SIG-M5 treated with dmso at 0.1 percent for 504 hours (cell line): ENCODE measurements around the gene CYB561A3.

Source experiments
- DNase-seq: peaks from one replicate; lab custom pipeline; 2025; ENCODE audit not compliant: unreplicated experiment; lab: John Stamatoyannopoulos, UW

The CYB561A3 gene

GRCh38 chr11:61369372-61370348 is 8.0 kb upstream of the CYB561A3 start:
- no peak for DNase-seq

- DNase-seq = no peak
These were observed 7.0 kb upstream of the CYB561A3 start for GRCh38 chr11:61368646-61369045.

GRCh38 chr11:61367406-61367805 is 5.7 kb upstream of the CYB561A3 start:
- no peak for DNase-seq

GRCh38 chr11:61364012-61364675 is 2.5 kb upstream of the CYB561A3 start:
- no peak for DNase-seq

DNA sequence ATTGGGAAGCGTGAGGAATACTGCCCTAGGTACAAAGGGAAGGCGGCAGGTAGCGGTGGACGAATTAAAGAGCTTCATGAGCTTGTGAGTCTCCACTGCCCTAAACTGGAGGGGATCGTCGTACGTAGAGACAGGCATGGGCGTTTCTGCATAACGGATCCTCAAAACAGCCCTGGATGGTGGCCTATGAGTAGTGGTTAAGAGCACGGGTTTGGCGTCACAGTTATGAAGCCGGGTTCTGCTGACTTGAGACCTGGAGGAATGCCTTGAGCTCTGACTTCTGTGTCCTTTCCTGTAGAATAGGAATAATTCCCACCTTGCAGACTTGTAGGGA is 827 bp upstream of the CYB561A3 start:
- peak; percentile 54 for DNase-seq

DNA sequence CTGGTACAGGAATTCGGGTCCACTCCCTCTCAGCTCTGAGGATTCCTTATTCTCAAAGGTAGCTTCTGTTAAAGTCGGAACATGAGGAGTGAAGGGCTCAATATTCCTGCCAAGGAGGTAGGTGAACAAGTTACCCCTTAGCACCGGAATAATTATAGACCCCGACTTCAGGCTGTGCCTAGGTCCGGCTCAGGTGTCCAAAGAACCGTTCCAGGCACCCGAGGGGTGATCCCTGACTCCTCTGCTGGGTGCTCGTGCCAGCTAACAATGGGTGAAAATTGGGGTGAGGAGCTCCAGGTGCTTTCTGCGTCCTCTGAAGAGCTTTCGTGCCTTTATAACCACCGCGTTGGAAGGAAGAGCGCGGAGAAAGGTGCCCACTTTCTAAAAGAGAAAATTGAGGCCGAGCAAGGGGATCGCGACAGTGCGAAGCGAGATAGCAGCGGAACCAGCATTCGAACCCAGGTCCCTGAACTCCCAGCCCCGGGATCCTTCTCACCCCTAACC is 393 bp downstream of the CYB561A3 start:
- no peak for DNase-seq

GRCh38 chr11:61359516-61359915 is 2.2 kb downstream of the CYB561A3 start:
- DNase-seq = no peak

DNA sequence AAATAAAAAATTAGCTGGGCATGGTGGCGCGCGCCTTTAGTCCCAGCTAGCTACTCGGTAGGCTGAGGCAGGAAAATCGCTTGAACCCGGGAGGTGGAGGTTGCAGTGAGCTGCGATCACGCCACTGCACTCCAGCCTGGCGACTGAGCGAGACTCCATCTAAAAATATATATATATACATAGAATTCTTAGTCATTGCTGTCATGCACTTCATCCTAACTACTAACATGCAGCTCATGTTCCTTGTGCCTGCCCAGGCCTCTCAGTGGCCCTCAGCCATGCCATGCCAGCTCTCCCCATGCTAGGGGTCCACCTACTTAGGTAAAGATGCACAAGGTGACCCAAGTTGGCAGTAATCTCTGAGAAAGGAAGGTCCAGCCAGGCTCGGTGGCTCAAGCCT is 3.1 kb downstream of the CYB561A3 start:
- DNase-seq = no peak

DNA sequence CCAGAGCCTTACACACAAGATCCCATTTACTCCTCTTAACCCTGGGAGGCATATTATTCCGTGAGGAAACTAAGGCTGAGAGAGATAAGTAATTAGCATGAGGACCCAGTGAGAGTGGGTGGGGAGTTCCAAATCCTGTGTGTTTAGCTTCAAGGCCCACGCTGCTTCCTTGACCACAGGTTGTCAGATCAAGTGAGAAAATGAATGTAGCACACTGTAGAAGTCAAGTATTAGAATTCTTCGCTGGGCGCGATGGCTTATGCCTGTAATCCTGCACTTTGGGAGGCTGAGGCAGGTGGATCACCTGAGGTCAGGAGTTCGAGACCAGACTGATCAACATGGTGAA is 3.8 kb downstream of the CYB561A3 start:
- no peak for DNase-seq

DNA sequence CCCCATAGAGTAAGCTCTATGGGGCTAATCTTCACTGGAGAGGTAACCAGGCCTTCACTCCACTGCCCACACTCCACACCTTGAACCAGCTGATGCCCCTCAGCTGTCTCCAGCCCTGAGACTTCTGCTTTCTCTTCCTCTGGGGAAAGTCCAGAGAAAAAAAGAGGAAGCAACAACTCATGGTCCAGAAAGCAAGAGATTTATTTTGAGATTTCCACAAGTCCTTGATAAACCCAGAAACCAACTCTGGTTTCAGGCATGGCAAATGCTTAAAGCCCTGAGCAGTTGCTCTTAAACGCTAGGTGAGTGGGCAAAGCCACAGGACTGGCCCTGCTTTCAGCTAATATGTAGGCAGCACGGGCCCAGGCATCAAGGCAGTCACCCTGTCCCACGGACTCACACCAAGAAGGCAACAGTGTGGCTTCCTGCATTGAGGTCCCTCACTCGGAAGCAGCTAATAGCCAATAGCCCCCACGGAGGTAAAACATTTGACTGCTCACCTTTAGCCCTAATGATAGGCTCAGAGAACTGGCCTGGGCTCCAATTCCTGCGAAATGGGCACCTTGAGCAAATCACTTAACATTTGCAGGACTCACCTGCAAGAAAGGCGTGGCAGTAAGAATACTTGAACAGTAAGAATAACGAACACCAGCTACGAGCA is 4.3 kb downstream of the CYB561A3 start:
- peak; percentile 62 for DNase-seq

DNA sequence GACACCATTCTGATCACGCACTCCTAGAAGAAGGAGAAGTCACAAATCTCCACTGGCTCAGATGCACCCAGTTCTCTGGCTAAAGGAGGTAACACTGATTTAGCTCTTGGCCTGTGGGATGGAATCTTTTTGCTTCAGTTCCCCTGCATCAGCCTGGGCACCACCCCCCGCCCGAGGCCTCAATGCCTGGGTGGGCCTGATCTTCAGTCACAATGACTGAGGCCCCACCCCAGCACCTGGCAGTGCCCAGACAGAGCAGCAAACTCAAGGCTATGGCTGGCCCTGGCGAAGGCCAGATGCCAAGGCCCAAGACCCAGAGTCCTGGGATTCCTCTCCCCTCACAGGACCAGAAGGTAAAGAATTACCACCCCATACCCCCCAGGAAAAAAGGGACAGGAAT is 5.0 kb downstream of the CYB561A3 start:
- DNase-seq = no peak

DNA sequence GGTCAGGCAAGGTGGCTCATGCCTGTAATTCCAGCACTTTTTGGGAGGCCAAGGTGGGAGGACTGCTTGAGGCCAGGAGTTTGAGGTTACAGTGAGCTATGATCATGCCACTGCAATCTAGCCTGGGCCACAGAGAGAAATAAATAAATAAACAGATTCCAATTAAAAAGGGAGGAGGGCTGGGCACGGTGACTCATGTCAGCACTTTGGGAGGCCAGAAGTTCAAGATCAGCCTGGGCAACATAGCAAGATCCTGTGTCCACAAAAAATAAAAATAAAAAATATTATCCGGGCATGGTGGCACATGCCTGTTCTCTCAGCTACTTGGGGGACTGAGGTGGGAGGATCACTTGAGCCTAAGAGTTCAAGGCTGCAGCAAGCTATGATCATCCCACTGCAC is 7.5 kb downstream of the CYB561A3 start:
- DNase-seq = no peak

- peak; percentile 37 for DNase-seq
These were observed 8.3 kb downstream of the CYB561A3 start for GRCh38 chr11:61353131-61354067.

- DNase-seq = no peak
These were observed 9.6 kb downstream of the CYB561A3 start for GRCh38 chr11:61352038-61352437.

- DNase-seq = no peak
These were observed 10.9 kb downstream of the CYB561A3 start for GRCh38 chr11:61350803-61351202.

DNA sequence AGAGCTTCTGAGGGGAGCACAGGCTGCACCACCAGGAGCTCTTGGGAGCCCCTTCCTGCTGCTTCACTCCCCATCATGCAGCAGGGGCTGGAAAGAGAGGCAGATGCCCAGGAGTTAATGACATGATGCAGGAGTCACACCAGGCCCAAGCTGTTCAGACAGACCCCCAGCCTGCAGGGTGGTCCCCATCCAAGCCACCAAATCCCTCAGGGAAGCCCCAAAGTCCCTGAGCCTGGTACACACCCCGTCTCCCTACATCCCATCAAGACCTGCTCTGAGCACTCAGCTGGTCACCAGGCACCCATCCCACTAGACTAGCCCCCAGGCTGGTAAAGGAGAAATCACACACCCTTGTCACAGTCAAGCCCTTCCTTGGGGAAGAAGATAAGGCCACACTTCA is 11.3 kb downstream of the CYB561A3 start:
- DNase-seq = no peak

- DNase-seq = no peak
These were observed 11.8 kb downstream of the CYB561A3 start for GRCh38 chr11:61349916-61350315.

- no peak for DNase-seq
These were observed 12.4 kb downstream of the CYB561A3 start for GRCh38 chr11:61349189-61349751.

DNA sequence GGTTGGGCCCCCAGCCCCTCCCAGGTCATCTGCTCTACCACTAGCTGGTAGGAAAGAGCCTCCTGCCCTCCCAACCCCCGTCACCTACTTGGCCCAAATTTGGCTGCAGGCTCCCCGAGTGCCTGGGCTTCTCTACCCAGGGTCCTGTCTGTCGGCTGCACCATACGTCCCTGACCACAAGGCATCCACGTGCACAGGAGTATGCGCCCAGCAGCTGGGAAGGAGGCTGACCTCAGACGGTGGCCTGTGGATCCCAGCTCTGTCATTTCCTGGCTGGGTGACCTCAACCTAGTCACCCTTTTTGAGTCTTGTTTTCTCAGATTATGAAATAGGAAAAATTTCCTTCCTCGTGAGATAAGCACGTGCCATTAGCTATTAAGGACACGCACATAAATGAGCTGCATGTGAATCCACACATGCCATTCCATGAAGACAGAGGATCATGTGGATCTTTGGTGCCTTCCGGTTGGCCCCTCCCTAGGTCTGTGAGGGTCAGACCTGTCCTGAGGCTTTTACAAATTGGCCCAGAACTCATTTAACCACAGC is 13.7 kb downstream of the CYB561A3 start:
- DNase-seq = no peak
